SU-DHL-6 (cell line): ENCODE results near the gene USP6.
A peak's percentile ranks its signal among the peaks of the same experiment; 100 is the strongest.
"Not testable (repeated sequence)": the region's sequence is repeated elsewhere in the genome, so short reads cannot be mapped to it uniquely, and the experiment has no call there.

Experiments
- H2AFZ ChIP-seq: fragments of 200-600 bp; sonication (generic); 2 replicates; pipeline ENCODE4 v1.6.1; 2014; ENCODE audit warnings: low read depth, mild to moderate bottlenecking, moderate library complexity, mixed read lengths, antibody characterized with exemption, low read length; ENCODE audit not compliant: severe bottlenecking
- H3F3A ChIP-seq: fragments of 200-600 bp; shearing (Covaris generic); 2 replicates; pipeline ENCODE4 v1.6.0; 2016; ENCODE audit warnings: antibody characterized with exemption, mild to moderate bottlenecking; ENCODE audit not compliant: insufficient read depth
- H3K27ac ChIP-seq: fragments of 200-600 bp; sonication (generic); 2 replicates; pipeline ENCODE4 v1.5.1; 2016; ENCODE audit warnings: low read depth, mild to moderate bottlenecking, low read length, moderate library complexity, mixed read lengths
- H3K27me3 ChIP-seq: fragments of 200-600 bp; sonication (generic), shearing (Covaris generic); 2 replicates; pipeline ENCODE4 v1.6.0; 2014; ENCODE audit warnings: mild to moderate bottlenecking, low read length
- H3K36me3 ChIP-seq: fragments of 200-600 bp; sonication (generic); 2 replicates; pipeline ENCODE4 v1.6.1; 2014; ENCODE audit warnings: mild to moderate bottlenecking, low read length, mixed read lengths
- H3K4me2 ChIP-seq: fragments of 300-600, 200-600 bp; shearing (Covaris generic), sonication (generic); 2 replicates; pipeline ENCODE4 v1.6.0; 2014; ENCODE audit warnings: low read length, low read depth, mild to moderate bottlenecking; ENCODE audit not compliant: poor library complexity, severe bottlenecking
- H3K4me3 ChIP-seq: fragments of 200-600 bp; sonication (generic); 2 replicates; pipeline ENCODE4 v1.5.1; 2014; ENCODE audit warnings: antibody characterized with exemption, low read length, mild to moderate bottlenecking, mixed read lengths; ENCODE audit not compliant: insufficient read depth, poor library complexity, severe bottlenecking
- H3K79me2 ChIP-seq: fragments of 200-600 bp; sonication (generic); 2 replicates; pipeline ENCODE4 v1.6.1; 2014; ENCODE audit warnings: mild to moderate bottlenecking, low read length, moderate library complexity; ENCODE audit not compliant: insufficient read depth
- H3K9ac ChIP-seq: fragments of 200-600 bp; sonication (generic); 2 replicates; pipeline ENCODE4 v1.7.0; 2014; ENCODE audit warnings: mild to moderate bottlenecking, low read length
- H3K9me2 ChIP-seq: fragments of 200-600 bp; sonication (generic); replicated peaks from 2 replicates; pipeline ENCODE4 v1.6.1; 2014; ENCODE audit warnings: low read length; ENCODE audit not compliant: insufficient read depth
- H3K9me3 ChIP-seq: fragments of 200-600 bp; sonication (generic); 2 replicates; pipeline ENCODE4 v1.6.1; 2014; ENCODE audit warnings: low read length, mixed read lengths; ENCODE audit not compliant: insufficient read depth
- H4K20me1 ChIP-seq: fragments of 200-600 bp; sonication (generic); 2 replicates; pipeline ENCODE4 v1.6.1; 2014; ENCODE audit warnings: low read depth, mild to moderate bottlenecking, antibody characterized with exemption, low read length, moderate library complexity, mixed read lengths
- CTCF ChIP-seq: fragments of 200-600 bp; sonication (generic); IDR thresholded peaks from one replicate; pipeline ENCODE4 v1.5.1; 2017; ENCODE audit warnings: antibody characterized with exemption, mild to moderate bottlenecking, low read length, moderate library complexity; ENCODE audit not compliant: insufficient read depth, poor library complexity, severe bottlenecking
- EZH2phosphoT487 ChIP-seq: fragments of 200-600 bp; sonication (generic), shearing (Covaris generic); conservative IDR thresholded peaks from 2 replicates; pipeline ENCODE4 v1.6.1; 2018; ENCODE audit warnings: mild to moderate bottlenecking, antibody characterized with exemption, low read length, moderate library complexity, mixed read lengths

Gene USP6

GRCh38 chr17:5111402-5112204 lies 4.2 kb upstream of the USP6 start, which contains the start of gene ZNF232:
Gene ZNF232 (minus strand): TSS chr17:5111878. CDS start chr17:5111822, 56 bp downstream.
- Histone ChIP-seq H3K9ac (peak within 1 kb of the TSS; percentile 86), H2AFZ (peak within 1 kb of the TSS; percentile 70), H3K27ac (peak within 1 kb of the TSS; percentile 62), H3K27me3 (no peaks in the 10 kb centered on the region), H3K9me3 (no peaks in the 10 kb centered on the region), H4K20me1 (no peaks in the 10 kb centered on the region), H3K79me2 (peaks cover 35% of the 10 kb centered on the region), H3K9me2 (no peaks in the 10 kb centered on the region), H3K36me3 (peaks cover 13% of the 10 kb centered on the region), H3F3A (peaks cover 11% of the 10 kb centered on the region; the same call in 1 of the 2 replicates), H3K4me3 (peak within 1 kb of the TSS; percentile 94), H3K4me2 (peak within 1 kb of the TSS; percentile 75)
- TF ChIP-seq CTCF (no peak), EZH2phosphoT487 (no peak)

- H2AFZ ChIP-seq, result no peak overlapping the region
- no peak overlapping the region for H3K27ac ChIP-seq
- no peak overlapping the region for H3K4me2 ChIP-seq
- H3K9me3 ChIP-seq, result no peaks in the 10 kb centered on the region
- no peak for TF ChIP-seq CTCF
- TF ChIP-seq EZH2phosphoT487, result no peak
- H3K9me2 ChIP-seq, result no peaks in the 10 kb centered on the region
- no peaks in the 10 kb centered on the region for H3K79me2 ChIP-seq
- H3K9ac ChIP-seq, result no peak overlapping the region
- H3K36me3 ChIP-seq, result peaks cover 2% of the 10 kb centered on the region; the same call in 1 of the 2 replicates
- H4K20me1 ChIP-seq, result no peaks in the 10 kb centered on the region
- H3K27me3 ChIP-seq, result no peaks in the 10 kb centered on the region
- peaks cover 5% of the 10 kb centered on the region; the same call in 1 of the 2 replicates for H3F3A ChIP-seq
- no peak overlapping the region for H3K4me3 ChIP-seq
Measured at GRCh38 chr17:5118219-5118618, 2.4 kb downstream of the USP6 start.

- Histone ChIP-seq H3K9me3 (no peaks in the 10 kb centered on the region), H3K27ac (no peak overlapping the region), H4K20me1 (no peaks in the 10 kb centered on the region), H3K9me2 (no peaks in the 10 kb centered on the region), H3K4me3 (no peak overlapping the region), H3F3A (no peaks in the 10 kb centered on the region), H3K9ac (no peak overlapping the region), H3K4me2 (no peak overlapping the region), H3K79me2 (no peaks in the 10 kb centered on the region), H2AFZ (no peak overlapping the region), H3K36me3 (no peaks in the 10 kb centered on the region), H3K27me3 (no peaks in the 10 kb centered on the region)
- TF ChIP-seq CTCF (no peak), EZH2phosphoT487 (no peak)
Measured at GRCh38 chr17:5120036-5120435, 4.2 kb downstream of the USP6 start.

GRCh38 chr17:5120436-5121185 lies 4.8 kb downstream of the USP6 start:
- not testable (repeated sequence) for H3K27ac ChIP-seq, H3K4me2 ChIP-seq, H4K20me1 ChIP-seq, H3K9me3 ChIP-seq, H3K36me3 ChIP-seq, H3K9me2 ChIP-seq, H3F3A ChIP-seq, H3K9ac ChIP-seq, H3K4me3 ChIP-seq, H3K79me2 ChIP-seq, H3K27me3 ChIP-seq, H2AFZ ChIP-seq
